Measurements from ENCODE around the gene PTK7. TPM values are rescaled to one million over a fixed set of nuclear protein-coding genes. Genes with fewer than 3 reads are reported as not detected.

The PTK7 gene
- total RNA-seq, 1 donor: 44.6 TPM

- no peak for DNase-seq (ENCODE audit: low read depth)
- no peak for TF ChIP-seq CTCF (IDR thresholded peaks at IDR 0.05; ENCODE audit: insufficient read depth, low read length)
- no peak overlapping the region for H3K4me3 ChIP-seq (ENCODE audit: low read depth, low read length)
Measured at GRCh38 chr6:43092635-43093034, 16.5 kb downstream of the PTK7 start.

- TF ChIP-seq CTCF (IDR thresholded peaks at IDR 0.05; ENCODE audit: insufficient read depth, low read length): no peak
- peak; percentile 90 for DNase-seq (ENCODE audit: low read depth)
- peak overlapping the region; percentile 53 for H3K4me3 ChIP-seq (ENCODE audit: low read depth, low read length)
Measured at GRCh38 chr6:43093436-43094289, 17.5 kb downstream of the PTK7 start.

GRCh38 chr6:43095939-43096338 lies 19.8 kb downstream of the PTK7 start:
- no peak overlapping the region for H3K4me3 ChIP-seq (ENCODE audit: low read depth, low read length)
- no peak for TF ChIP-seq CTCF (IDR thresholded peaks at IDR 0.05; ENCODE audit: insufficient read depth, low read length)
- DNase-seq (ENCODE audit: low read depth): no peak

GRCh38 chr6:43096451-43097097 lies 20.5 kb downstream of the PTK7 start:
- peak overlapping the region; percentile 28 for H3K4me3 ChIP-seq (ENCODE audit: low read depth, low read length)
- TF ChIP-seq CTCF (IDR thresholded peaks at IDR 0.05; ENCODE audit: insufficient read depth, low read length): no peak
- peak; percentile 92 for DNase-seq (ENCODE audit: low read depth)

GRCh38 chr6:43097098-43097489 lies 21.0 kb downstream of the PTK7 start:
- no peak for DNase-seq (ENCODE audit: low read depth)
- no peak overlapping the region for H3K4me3 ChIP-seq (ENCODE audit: low read depth, low read length)
- TF ChIP-seq CTCF (IDR thresholded peaks at IDR 0.05; ENCODE audit: insufficient read depth, low read length): peak; percentile 25

GRCh38 chr6:43097502-43097901 lies 21.4 kb downstream of the PTK7 start:
- no peak for TF ChIP-seq CTCF (IDR thresholded peaks at IDR 0.05; ENCODE audit: insufficient read depth, low read length)
- H3K4me3 ChIP-seq (ENCODE audit: low read depth, low read length): no peak overlapping the region
- no peak for DNase-seq (ENCODE audit: low read depth)
